Uterus (tissue), 4 donors: ENCODE data around the gene ATP11B. TPM values are rescaled to one million over a fixed set of nuclear protein-coding genes. Genes with fewer than 3 reads are reported as not detected.

Experiments used
- DNase-seq, 2 donors: peaks; one replicate each; pipeline ENCODE4 v3.0.0-alpha.2; 2019 to 2020
- H3K27ac ChIP-seq, 2 donors: fragments of 200-600 bp; sonication (generic); 1 replicate in 1 of 2; 2 replicates in 1 of 2; pipeline ENCODE4 v1.5.1; 2016 to 2018
- H3K27me3 ChIP-seq, 2 donors: fragments of 200-600 bp; sonication (generic); one replicate each; pipeline ENCODE4 v1.5.1; 2018 to 2019; ENCODE audit warnings: control low read depth in 1 of 2
- H3K36me3 ChIP-seq, 2 donors: fragments of 200-600 bp; sonication (generic); one replicate each; pipeline ENCODE4 v1.5.1; 2019; ENCODE audit warnings: control low read depth in 1 of 2
- H3K4me1 ChIP-seq, 2 donors: fragments of 200-600 bp; sonication (generic); one replicate each; pipeline ENCODE4 v1.5.1; 2018 to 2019; ENCODE audit warnings: control low read depth in 1 of 2
- H3K4me3 ChIP-seq, 2 donors: fragments of 200-600 bp; sonication (generic); 1 replicate in 1 of 2; 2 replicates in 1 of 2; pipeline ENCODE4 v1.5.1; 2018 to 2019; ENCODE audit warnings: mild to moderate bottlenecking in 1 of 2
- H3K9me3 ChIP-seq, 2 donors: fragments of 200-600 bp; sonication (generic); one replicate each; pipeline ENCODE4 v1.5.1; 2019; ENCODE audit warnings: control low read depth in 1 of 2
- CTCF ChIP-seq, 4 experiments: fragments of 200-600 bp in 2 of 4; fragments of 450-650 bp in 2 of 4; sonication (generic) in 2 of 4; IDR thresholded peaks; one replicate each; pipeline ENCODE4 v1.5.1; 2016 to 2019; ENCODE audit warnings: antibody characterized with exemption in 4 of 4, mild to moderate bottlenecking in 2 of 4, moderate library complexity in 1 of 4
- POLR2A ChIP-seq, 2 donors: fragments of 450-650 bp; IDR thresholded peaks; one replicate each; pipeline ENCODE4 v1.6.1; 2016; ENCODE audit warnings: antibody characterized with exemption in 2 of 2, mild to moderate bottlenecking in 1 of 2, moderate library complexity in 1 of 2
- intact Hi-C: fragments of 100-400 bp; cut with DNase I; formaldehyde crosslinking; loops from one replicate; pipeline ENCODE4 v1.15.1; 2023; ENCODE audit warnings: low total_unique reads
- total RNA-seq, 4 donors: library from RNA; depleted of rRNA in 3 of 4; stranded (reverse); fragments of >200 nt in 3 of 4; gene quantifications; one replicate each; pipeline versions ENCODE4 v1.1.0 to v1.2.4, GENCODE V29; 2014 to 2023
- donor health status: DM: yes; HTN: yes; CAD: no.

Gene ATP11B
- total RNA-seq, 4 donors from 2014 or later, result 53.5 to 136 (median 95.1) TPM

DNA sequence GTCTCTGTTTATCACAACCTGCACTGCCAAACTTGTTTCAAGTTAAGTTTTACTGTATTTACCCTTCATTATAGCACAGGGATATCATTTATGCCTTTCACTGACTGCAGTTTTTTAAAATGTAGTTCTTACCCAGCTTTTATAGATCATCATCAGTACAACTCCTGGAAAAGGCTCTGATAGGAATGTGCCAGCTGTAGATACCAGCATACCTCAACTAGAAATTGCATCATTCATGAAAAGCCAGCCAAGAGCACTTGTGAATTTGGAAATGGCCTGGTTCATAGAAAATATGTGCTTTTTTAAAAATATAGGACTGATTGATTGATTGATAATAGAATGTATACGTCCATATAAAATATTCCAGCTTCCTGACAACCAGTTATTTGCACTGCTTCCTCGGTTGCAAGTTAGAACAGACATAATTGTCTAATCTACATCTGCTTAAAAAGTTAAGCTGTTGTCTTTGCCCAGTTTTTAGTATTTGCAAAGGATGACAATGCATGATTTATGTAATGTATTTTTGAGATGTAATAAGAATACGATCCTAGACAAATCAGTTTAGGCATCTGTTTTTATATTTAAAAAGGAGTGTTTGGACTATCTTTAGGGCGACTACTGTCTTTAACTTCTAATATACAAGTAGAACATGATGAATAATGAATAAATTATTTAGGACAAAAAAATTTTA, 128.5 kb downstream of the ATP11B start:
- H3K27ac ChIP-seq, result no peak overlapping the region
- TF ChIP-seq CTCF (IDR thresholded peaks at IDR 0.05) (no peak), POLR2A (IDR thresholded peaks at IDR 0.05) (no peak)
- H3K4me3 ChIP-seq, result no peak overlapping the region
- intact Hi-C loops, result no loop called here
- no peaks in the 10 kb centered on the region for H3K36me3 ChIP-seq
- DNase-seq, result no peak
- H3K27me3 ChIP-seq, result no peaks in the 10 kb centered on the region
- no peaks in the 10 kb centered on the region for H3K4me1 ChIP-seq
- H3K9me3 ChIP-seq, result no peaks in the 10 kb centered on the region

- no peaks in the 10 kb centered on the region for H3K27me3 ChIP-seq
- H3K9me3 ChIP-seq, result no peaks in the 10 kb centered on the region
- no peak overlapping the region for H3K27ac ChIP-seq
- H3K4me3 ChIP-seq, result no peak overlapping the region
- H3K4me1 ChIP-seq, result no peaks in the 10 kb centered on the region
- H3K36me3 ChIP-seq, result no peaks in the 10 kb centered on the region
- TF ChIP-seq CTCF (IDR thresholded peaks at IDR 0.05) (no peak), POLR2A (IDR thresholded peaks at IDR 0.05) (no peak)
- intact Hi-C loops, result no loop called here
- DNase-seq, result no peak
Measured at GRCh38 chr3:182925330-182925943, 132.1 kb downstream of the ATP11B start.

- Histone ChIP-seq H3K36me3 (no peaks in the 10 kb centered on the region), H3K9me3 (no peaks in the 10 kb centered on the region), H3K4me3 (no peak overlapping the region), H3K4me1 (no peaks in the 10 kb centered on the region), H3K27me3 (no peaks in the 10 kb centered on the region), H3K27ac (no peak overlapping the region)
- DNase-seq, result no peak
- intact Hi-C loops, result no loop called here
- TF ChIP-seq CTCF (IDR thresholded peaks at IDR 0.05) (no peak), POLR2A (IDR thresholded peaks at IDR 0.05) (no peak)
Measured at GRCh38 chr3:182925944-182926337, 132.6 kb downstream of the ATP11B start.

- H3K27me3 ChIP-seq, result no peaks in the 10 kb centered on the region
- no peak overlapping the region for H3K4me3 ChIP-seq
- no peak overlapping the region for H3K27ac ChIP-seq
- no peaks in the 10 kb centered on the region for H3K4me1 ChIP-seq
- intact Hi-C loops, result no loop called here
- no peaks in the 10 kb centered on the region for H3K9me3 ChIP-seq
- no peak for TF ChIP-seq CTCF (IDR thresholded peaks at IDR 0.05)
- no peak for TF ChIP-seq POLR2A (IDR thresholded peaks at IDR 0.05)
- DNase-seq, result no peak
- no peaks in the 10 kb centered on the region for H3K36me3 ChIP-seq
Measured at GRCh38 chr3:182935803-182936202, 142.5 kb downstream of the ATP11B start.

- TF ChIP-seq POLR2A (IDR thresholded peaks at IDR 0.05) (no peak), CTCF (IDR thresholded peaks at IDR 0.05) (no peak)
- Histone ChIP-seq H3K27me3 (no peaks in the 10 kb centered on the region), H3K4me3 (no peak overlapping the region), H3K9me3 (no peaks in the 10 kb centered on the region), H3K27ac (no peak overlapping the region), H3K4me1 (no peaks in the 10 kb centered on the region), H3K36me3 (no peaks in the 10 kb centered on the region)
- intact Hi-C loops, result no loop called here
- DNase-seq, result no peak
Measured at GRCh38 chr3:182936239-182936917, 143.1 kb downstream of the ATP11B start.
